ENCODE results near the gene RPUSD1. TPM values are rescaled to one million over a fixed set of nuclear protein-coding genes. Genes with fewer than 3 reads are reported as not detected.
A peak's percentile ranks its signal among the peaks of the same experiment; 100 is the strongest.

RPUSD1 gene
- total and polyA plus RNA-seq, 2 of the 13 experiments (the other 11 are each of a cell fraction or from before 2014, with no cell fraction given) = 13.1 to 26.2 TPM

GRCh38 chr16:788399-789126 is 382 bp upstream of the RPUSD1 start, which contains the start of gene CHTF18 (continued):
- peak; percentile 67 for TF ChIP-seq ZNF687 (CRISPR knock-in tag; IDR thresholded peaks at IDR 0.05)
- TF ChIP-seq HMGXB3 (CRISPR knock-in tag; IDR thresholded peaks at IDR 0.05; ENCODE audit: borderline replicate concordance) = no peak
- TF ChIP-seq RXRA (CRISPR knock-in tag; IDR thresholded peaks at IDR 0.05) = peak; percentile 48; the same call in 1 of the 2 replicates
- 0 out of 2 replicates have a peak, but pooled peaks have one; percentile 23 for TF ChIP-seq NR2C2 (CRISPR knock-in tag; IDR thresholded peaks at IDR 0.05; ENCODE audit: borderline replicate concordance)
- TF ChIP-seq ZBTB2 (CRISPR knock-in tag; IDR thresholded peaks at IDR 0.05; ENCODE audit: low read depth) = 0 out of 2 replicates have a peak, but pooled peaks have one; percentile 13
- no peak for TF ChIP-seq THAP8 (CRISPR knock-in tag; IDR thresholded peaks at IDR 0.05; ENCODE audit: borderline replicate concordance)
- TF ChIP-seq MTA3 (CRISPR knock-in tag; IDR thresholded peaks at IDR 0.05) = no peak
- TF ChIP-seq MAZ (IDR thresholded peaks at IDR 0.05; ENCODE audit: borderline replicate concordance, low read depth, low read length) = no peak
- no peak; the same call in 1 of the 2 replicates for TF ChIP-seq MAZ (CRISPR knock-in tag; IDR thresholded peaks at IDR 0.05; ENCODE audit: low read depth)
- TF ChIP-seq ZNF280B (CRISPR knock-in tag; IDR thresholded peaks at IDR 0.05; ENCODE audit: borderline replicate concordance) = no peak
- no peak for TF ChIP-seq ZNF713 (CRISPR knock-in tag; IDR thresholded peaks at IDR 0.05)
- TF ChIP-seq POLR2G (IDR thresholded peaks at IDR 0.05; ENCODE audit: low read depth, low read length) = peak; percentile 63
- no peak for TF ChIP-seq ZFP36 (IDR thresholded peaks at IDR 0.05; ENCODE audit: borderline replicate concordance, low read depth, low read length, partially characterized antibody)
- TF ChIP-seq ZNF329 (CRISPR knock-in tag; IDR thresholded peaks at IDR 0.05; ENCODE audit: low read depth) = 0 out of 2 replicates have a peak, but pooled peaks have one; percentile 50
- 0 out of 2 replicates have a peak, but pooled peaks have one; percentile 3 for TF ChIP-seq ZNF451 (CRISPR knock-in tag; IDR thresholded peaks at IDR 0.05)
